Naive B cell (primary cell): ENCODE results near the gene PPP1R12B. TPM values are rescaled to one million over a fixed set of nuclear protein-coding genes. Genes with fewer than 3 reads are reported as not detected.
"Not testable (repeated sequence)": the region's sequence is repeated elsewhere in the genome, so short reads cannot be mapped to it uniquely, and the experiment has no call there.

Experiments used
- ATAC-seq, 2 donors: fragments of 150-1000 bp; cut with Tn5 transposase; 2 replicates each; pipeline ENCODE4 v1.10.0; 2021; ENCODE audit warnings: low read depth in 2 of 2, mild to moderate bottlenecking in 2 of 2, moderate library complexity in 2 of 2
- DNase-seq: peaks from one replicate; pipeline ENCODE4 v3.0.0; 2022
- H3K27ac Mint-ChIP-seq, 6 donors: one replicate each; pipeline ENCODE4 v1.8.0; 2020 to 2022; ENCODE audit warnings: mild to moderate bottlenecking in 6 of 6, mixed read lengths in 6 of 6, moderate library complexity in 5 of 6, inconsistent platforms in 2 of 6
- H3K27me3 Mint-ChIP-seq, 3 donors: one replicate each; pipeline ENCODE4 v1.8.0; 2021 to 2022; ENCODE audit warnings: mixed read lengths in 3 of 3, mild to moderate bottlenecking in 1 of 3
- H3K36me3 Mint-ChIP-seq, 2 donors: one replicate each; pipeline ENCODE4 v1.8.0; 2020 to 2022; ENCODE audit warnings: mixed read lengths in 2 of 2, inconsistent platforms in 1 of 2, mild to moderate bottlenecking in 1 of 2
- H3K4me1 Mint-ChIP-seq, 3 donors: one replicate each; pipeline ENCODE4 v1.8.0; 2020 to 2022; ENCODE audit warnings: mixed read lengths in 3 of 3, inconsistent platforms in 1 of 3, mild to moderate bottlenecking in 1 of 3, moderate library complexity in 1 of 3
- H3K4me3 Mint-ChIP-seq, 8 donors: one replicate each; pipeline ENCODE4 v1.8.0; 2020 to 2022; ENCODE audit warnings: mild to moderate bottlenecking in 8 of 8, mixed read lengths in 8 of 8, moderate library complexity in 8 of 8, inconsistent platforms in 2 of 8
- H3K9me3 Mint-ChIP-seq, 7 donors: one replicate each; pipeline ENCODE4 v1.8.0; 2020 to 2022; ENCODE audit warnings: mixed read lengths in 7 of 7, mild to moderate bottlenecking in 5 of 7, inconsistent platforms in 2 of 7, moderate library complexity in 1 of 7
- polyA plus RNA-seq, 6 donors: library from polyadenylated mRNA; unstranded; fragments of 300-500 nt; fragmentation: Illumina TruSeq; gene quantifications; one replicate each; pipeline ENCODE4 v1.2.3, GENCODE V29; 2021; ENCODE audit warnings: low read depth in 6 of 6

Gene PPP1R12B
- polyA plus RNA-seq, 6 donors from 2014 or later, result 2.3 to 13.5 (median 6.6) TPM; not detected in 1

DNA sequence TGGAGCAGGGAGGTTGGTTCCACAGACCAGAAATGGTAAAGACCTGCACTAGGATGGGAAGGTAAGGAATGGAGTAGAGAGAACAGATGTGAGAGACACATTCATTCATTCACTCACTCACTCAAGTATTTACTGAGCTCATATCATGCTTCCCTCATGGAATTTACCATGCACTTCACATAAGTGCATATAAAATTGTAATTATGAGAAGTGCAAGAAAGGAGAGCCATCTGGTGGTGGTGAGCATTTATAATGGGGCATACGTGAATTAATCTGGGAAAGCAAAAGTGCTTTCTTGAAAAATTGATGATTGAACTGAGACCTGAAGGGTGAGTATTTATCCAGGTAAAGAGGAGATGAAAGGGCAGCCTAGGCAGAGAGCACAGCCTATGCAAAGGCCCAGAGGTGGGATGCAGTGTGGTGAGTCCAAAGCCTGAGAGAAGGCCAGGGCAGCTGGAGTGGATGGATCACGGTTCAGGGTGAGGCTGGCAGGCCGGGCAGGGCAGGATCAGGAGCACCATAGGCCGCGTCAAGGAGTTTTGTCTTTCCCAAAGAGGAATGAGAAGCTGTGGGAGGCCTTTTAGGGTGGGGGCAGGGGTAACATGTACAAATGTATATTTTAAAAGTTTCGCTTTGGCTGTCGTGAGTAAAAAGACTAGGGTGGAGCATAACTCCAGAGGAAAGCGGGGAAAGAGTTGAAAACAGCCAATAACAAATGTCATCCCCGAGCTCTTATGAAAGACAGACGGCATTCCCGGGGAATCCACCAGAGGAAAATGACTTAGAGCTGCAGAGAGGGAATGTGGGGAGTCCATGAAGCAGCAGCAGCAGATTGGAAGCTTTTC is 266.1 kb downstream of the PPP1R12B start:
- H3K4me1 Mint-ChIP-seq, result peaks cover 42 to 62% (median 51%) of the 10 kb centered on the region in 3 donors
- not testable (repeated sequence) for H3K27ac Mint-ChIP-seq, H3K27me3 Mint-ChIP-seq, H3K36me3 Mint-ChIP-seq, ATAC-seq, DNase-seq, H3K9me3 Mint-ChIP-seq
- peak overlapping the region in 7 of 8 donors; percentile 44 to 91 (median 71) for H3K4me3 Mint-ChIP-seq

DNA sequence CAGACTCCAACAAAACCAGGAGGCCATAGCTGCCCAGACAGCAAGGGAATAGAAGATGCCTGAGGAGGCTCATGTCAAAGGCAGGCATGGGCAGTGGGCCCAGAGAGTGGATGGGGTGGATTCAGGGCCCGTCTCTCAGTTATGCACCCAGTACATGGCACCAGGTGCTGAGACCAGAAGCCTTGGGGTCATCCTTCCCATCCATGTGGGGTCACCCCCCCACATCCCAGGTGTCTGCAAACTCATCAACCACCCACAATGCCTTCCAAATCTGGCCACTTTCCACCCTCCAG is 266.7 kb downstream of the PPP1R12B start:
- DNase-seq, H3K9me3 Mint-ChIP-seq, H3K36me3 Mint-ChIP-seq, H3K27ac Mint-ChIP-seq, ATAC-seq, H3K27me3 Mint-ChIP-seq: not testable (repeated sequence)
- Mint-ChIP-seq H3K4me1 (peaks cover 42 to 63% (median 51%) of the 10 kb centered on the region in 3 donors), H3K4me3 (peak overlapping the region in 7 of 8 donors; percentile 47 to 91 (median 76))

DNA sequence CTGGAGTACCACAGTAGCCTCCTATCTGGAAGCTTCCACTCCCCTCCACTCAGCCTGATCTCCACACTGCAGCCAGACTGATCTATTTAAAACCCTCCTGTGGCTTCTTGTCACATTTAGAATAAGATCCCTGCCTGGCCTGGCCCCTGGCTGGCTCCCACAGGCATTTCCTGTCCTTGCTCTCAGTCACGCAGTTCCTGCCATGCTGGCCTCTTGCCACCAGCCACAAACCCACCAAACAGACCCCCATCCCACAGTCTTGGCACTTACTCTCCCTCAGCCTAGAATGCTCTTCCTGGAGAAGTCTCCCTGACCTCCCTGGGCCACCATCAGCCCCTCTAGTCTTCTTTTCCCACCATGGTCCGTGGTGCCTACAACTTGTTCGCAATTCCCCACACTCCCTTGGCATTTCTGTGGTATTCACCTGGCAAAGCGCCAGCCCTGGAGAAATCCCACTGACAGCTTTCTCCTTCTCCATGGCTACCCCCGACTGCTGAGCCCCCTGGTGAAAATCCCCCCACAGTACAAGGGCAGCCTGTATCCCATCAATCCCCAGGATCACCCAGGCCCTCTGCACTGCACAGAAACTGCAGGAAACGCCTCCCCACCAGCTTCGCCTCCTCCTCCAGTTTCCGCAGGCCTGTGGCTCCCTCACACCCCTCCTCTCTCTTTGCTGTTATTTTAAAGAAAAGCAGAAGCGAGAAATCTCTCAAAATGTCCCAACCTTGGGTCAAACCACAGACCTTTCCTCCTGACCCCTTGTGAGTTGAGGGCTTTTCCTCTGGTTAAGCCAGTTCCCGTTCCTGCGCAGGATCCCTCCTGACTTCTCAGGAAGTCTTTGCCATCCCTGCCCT is 267.2 kb downstream of the PPP1R12B start:
- peaks cover 0 to 13% (median 5%) of the 10 kb centered on the region in 3 donors for H3K27me3 Mint-ChIP-seq
- H3K27ac Mint-ChIP-seq, result peak overlapping the region; percentile 47 to 96 (median 77)
- peak overlapping the region; percentile 47 to 91 (median 80) for H3K4me3 Mint-ChIP-seq
- peaks cover 42 to 63% (median 51%) of the 10 kb centered on the region in 3 donors for H3K4me1 Mint-ChIP-seq
- H3K9me3 Mint-ChIP-seq, result no peaks in the 10 kb centered on the region
- H3K36me3 Mint-ChIP-seq, result no peaks in the 10 kb centered on the region
- DNase-seq (peak; percentile 70), ATAC-seq (peak; percentile 93 to 95)

DNA sequence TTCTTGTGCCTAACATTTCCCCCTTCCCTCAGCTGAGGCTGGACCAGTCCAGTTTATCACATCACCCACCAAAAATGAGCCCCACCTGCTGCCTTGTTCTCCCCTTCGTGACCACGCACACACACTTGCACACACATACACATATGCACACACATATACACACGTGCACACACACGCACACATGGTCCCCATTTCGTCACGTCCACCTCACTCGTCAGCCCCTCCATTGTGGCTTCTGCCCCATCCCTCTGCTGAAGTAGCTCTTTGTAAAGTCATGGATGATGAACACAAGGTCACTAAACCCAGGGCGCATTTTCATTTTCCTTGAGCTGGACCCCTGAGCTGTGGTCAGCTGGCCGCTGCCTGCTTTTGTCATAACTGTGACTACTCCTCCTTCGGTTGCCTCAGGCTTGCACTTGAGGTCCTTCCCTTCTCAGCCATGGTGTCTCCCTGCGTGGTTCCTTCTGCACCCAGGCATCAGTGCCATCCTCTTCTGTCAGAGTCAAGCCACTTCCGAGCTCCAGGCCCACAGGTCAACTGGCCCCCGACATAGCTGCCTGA is 267.9 kb downstream of the PPP1R12B start:
- Mint-ChIP-seq H3K4me3 (peak overlapping the region; percentile 47 to 91 (median 80)), H3K9me3 (no peaks in the 10 kb centered on the region), H3K27ac (peak overlapping the region; percentile 47 to 96 (median 76)), H3K4me1 (peaks cover 42 to 63% (median 51%) of the 10 kb centered on the region in 3 donors), H3K27me3 (peaks cover 0 to 16% (median 9%) of the 10 kb centered on the region in 3 donors), H3K36me3 (no peaks in the 10 kb centered on the region)
- ATAC-seq (peak; percentile 54 to 58), DNase-seq (no peak)

GRCh38 chr1:202619012-202619411 is 270.5 kb downstream of the PPP1R12B start:
- H3K9me3 Mint-ChIP-seq, H3K4me3 Mint-ChIP-seq, ATAC-seq, DNase-seq, H3K36me3 Mint-ChIP-seq: not testable (repeated sequence)
- H3K4me1 Mint-ChIP-seq, result peaks cover 42 to 55% (median 46%) of the 10 kb centered on the region in 3 donors
- peak overlapping the region in 1 of 6 donors; percentile 32 for H3K27ac Mint-ChIP-seq
- peaks cover 0 to 16% (median 13%) of the 10 kb centered on the region in 3 donors for H3K27me3 Mint-ChIP-seq

- no peaks in the 10 kb centered on the region for H3K9me3 Mint-ChIP-seq
- H3K4me1 Mint-ChIP-seq, result peaks cover 40 to 50% (median 41%) of the 10 kb centered on the region in 3 donors
- ATAC-seq, result no peak
- DNase-seq, result no peak
- peak overlapping the region in 1 of 6 donors; percentile 18 for H3K27ac Mint-ChIP-seq
- no peak overlapping the region for H3K4me3 Mint-ChIP-seq
- H3K27me3 Mint-ChIP-seq, result peaks cover 0 to 16% (median 13%) of the 10 kb centered on the region in 3 donors
- H3K36me3 Mint-ChIP-seq, result no peaks in the 10 kb centered on the region
Measured at GRCh38 chr1:202619505-202619904, 271.0 kb downstream of the PPP1R12B start.

GRCh38 chr1:202620036-202620435 is 271.5 kb downstream of the PPP1R12B start:
- ATAC-seq, DNase-seq, H3K36me3 Mint-ChIP-seq, H3K4me3 Mint-ChIP-seq, H3K27ac Mint-ChIP-seq, H3K9me3 Mint-ChIP-seq: not testable (repeated sequence)
- peaks cover 34 to 45% (median 35%) of the 10 kb centered on the region in 3 donors for H3K4me1 Mint-ChIP-seq
- H3K27me3 Mint-ChIP-seq, result peaks cover 0 to 16% (median 13%) of the 10 kb centered on the region in 3 donors

- Mint-ChIP-seq H3K9me3 (no peaks in the 10 kb centered on the region), H3K27me3 (peaks cover 0 to 16% (median 13%) of the 10 kb centered on the region in 3 donors)
- no peak for DNase-seq
Measured at GRCh38 chr1:202621446-202621845, 272.9 kb downstream of the PPP1R12B start.

GRCh38 chr1:202622388-202622787 is 273.9 kb downstream of the PPP1R12B start:
- H3K36me3 Mint-ChIP-seq, result no peaks in the 10 kb centered on the region
- no peak overlapping the region for H3K27ac Mint-ChIP-seq
- peaks cover 25 to 40% (median 26%) of the 10 kb centered on the region in 3 donors for H3K4me1 Mint-ChIP-seq
- H3K4me3 Mint-ChIP-seq, result no peak overlapping the region
- no peaks in the 10 kb centered on the region for H3K9me3 Mint-ChIP-seq
- ATAC-seq (no peak), DNase-seq (no peak)
- H3K27me3 Mint-ChIP-seq, result peaks cover 0 to 16% (median 13%) of the 10 kb centered on the region in 3 donors

More at GRCh38 chr1:202621446-202621845, 272.9 kb downstream of the PPP1R12B start:
- no peak for ATAC-seq
- H3K4me3 Mint-ChIP-seq, result no peak overlapping the region
- peak overlapping the region in 1 of 6 donors; percentile 37 for H3K27ac Mint-ChIP-seq
- H3K4me1 Mint-ChIP-seq, result peaks cover 27 to 40% (median 27%) of the 10 kb centered on the region in 3 donors
- no peaks in the 10 kb centered on the region for H3K36me3 Mint-ChIP-seq

GRCh38 chr1:202623075-202623474 is 274.6 kb downstream of the PPP1R12B start:
- no peak for ATAC-seq
- H3K27ac Mint-ChIP-seq, result peak overlapping the region in 1 of 6 donors; percentile 44

GRCh38 chr1:202623476-202623875 is 275.0 kb downstream of the PPP1R12B start:
- H3K4me3 Mint-ChIP-seq, H3K36me3 Mint-ChIP-seq, DNase-seq, ATAC-seq, H3K9me3 Mint-ChIP-seq: not testable (repeated sequence)
- Mint-ChIP-seq H3K4me1 (peaks cover 25 to 40% (median 33%) of the 10 kb centered on the region in 3 donors), H3K27ac (peak overlapping the region in 1 of 6 donors; percentile 32), H3K27me3 (peaks cover 0 to 15% (median 13%) of the 10 kb centered on the region in 3 donors)

More at GRCh38 chr1:202623075-202623474, 274.6 kb downstream of the PPP1R12B start:
- no peaks in the 10 kb centered on the region for H3K36me3 Mint-ChIP-seq
- no peaks in the 10 kb centered on the region for H3K9me3 Mint-ChIP-seq
- H3K27me3 Mint-ChIP-seq, result peaks cover 0 to 16% (median 13%) of the 10 kb centered on the region in 3 donors
- no peak for DNase-seq
- H3K4me1 Mint-ChIP-seq, result peaks cover 24 to 40% (median 29%) of the 10 kb centered on the region in 3 donors
- H3K4me3 Mint-ChIP-seq, result no peak overlapping the region

GRCh38 chr1:202624088-202624780 is 275.7 kb downstream of the PPP1R12B start:
- Mint-ChIP-seq H3K27ac (no peak overlapping the region), H3K36me3 (no peaks in the 10 kb centered on the region), H3K4me3 (no peak overlapping the region)

More at GRCh38 chr1:202624088-202624780, 275.7 kb downstream of the PPP1R12B start:
- Mint-ChIP-seq H3K9me3 (no peaks in the 10 kb centered on the region), H3K4me1 (peaks cover 27 to 41% (median 33%) of the 10 kb centered on the region in 3 donors), H3K27me3 (peaks cover 0 to 13% (median 8%) of the 10 kb centered on the region in 3 donors)
- DNase-seq, result no peak
- ATAC-seq, result no peak
